GM12891 (cell line): Measurements from ENCODE around the gene ZBTB47.

Experiments used
- POLR2A ChIP-seq: IDR thresholded peaks from 2 replicates; pipeline ENCODE4 v1.6.1; 2011; ENCODE audit warnings: low read depth, low read length, control low read depth
- POLR2AphosphoS5 ChIP-seq: IDR thresholded peaks from 2 replicates; pipeline ENCODE4 v1.6.1; 2011; ENCODE audit warnings: low read depth, low read length, control low read depth
- POU2F2 ChIP-seq: IDR thresholded peaks from 2 replicates; pipeline ENCODE4 v1.6.1; 2011; ENCODE audit warnings: low read depth, mild to moderate bottlenecking, control low read depth, low read length, moderate library complexity
- SPI1 ChIP-seq: IDR thresholded peaks from 2 replicates; pipeline ENCODE4 v1.6.1; 2011; ENCODE audit warnings: low read depth, low read length, control low read depth
- TAF1 ChIP-seq: IDR thresholded peaks from 2 replicates; pipeline ENCODE4 v1.6.1; 2011; ENCODE audit warnings: low read depth, low read length, control low read depth

GRCh38 chr3:42655980-42656679 is 2.6 kb downstream of the ZBTB47 start:
- TF ChIP-seq POLR2A (no peak), POLR2AphosphoS5 (no peak), SPI1 (no peak), TAF1 (no peak), POU2F2 (no peak)
